Measurements from ENCODE around the gene EDARADD.

- TF ChIP-seq CTCF (IDR thresholded peaks at IDR 0.05) = no peak
- no peak for TF ChIP-seq ZFX (IDR thresholded peaks at IDR 0.05; ENCODE audit: borderline replicate concordance)
These were observed at the start of gene EDARADD for GRCh38 chr1:236393681-236394481.
